Measurements from ENCODE around the gene FAM131A. TPM values are rescaled to one million over a fixed set of nuclear protein-coding genes. Genes with fewer than 3 reads are reported as not detected.
A peak's percentile ranks its signal among the peaks of the same experiment; 100 is the strongest.

The FAM131A gene
- total and polyA plus RNA-seq, 2 donors (not counting 3 experiments of a cell fraction or from before 2014, with no cell fraction given): 19.9 to 29.9 TPM

DNA sequence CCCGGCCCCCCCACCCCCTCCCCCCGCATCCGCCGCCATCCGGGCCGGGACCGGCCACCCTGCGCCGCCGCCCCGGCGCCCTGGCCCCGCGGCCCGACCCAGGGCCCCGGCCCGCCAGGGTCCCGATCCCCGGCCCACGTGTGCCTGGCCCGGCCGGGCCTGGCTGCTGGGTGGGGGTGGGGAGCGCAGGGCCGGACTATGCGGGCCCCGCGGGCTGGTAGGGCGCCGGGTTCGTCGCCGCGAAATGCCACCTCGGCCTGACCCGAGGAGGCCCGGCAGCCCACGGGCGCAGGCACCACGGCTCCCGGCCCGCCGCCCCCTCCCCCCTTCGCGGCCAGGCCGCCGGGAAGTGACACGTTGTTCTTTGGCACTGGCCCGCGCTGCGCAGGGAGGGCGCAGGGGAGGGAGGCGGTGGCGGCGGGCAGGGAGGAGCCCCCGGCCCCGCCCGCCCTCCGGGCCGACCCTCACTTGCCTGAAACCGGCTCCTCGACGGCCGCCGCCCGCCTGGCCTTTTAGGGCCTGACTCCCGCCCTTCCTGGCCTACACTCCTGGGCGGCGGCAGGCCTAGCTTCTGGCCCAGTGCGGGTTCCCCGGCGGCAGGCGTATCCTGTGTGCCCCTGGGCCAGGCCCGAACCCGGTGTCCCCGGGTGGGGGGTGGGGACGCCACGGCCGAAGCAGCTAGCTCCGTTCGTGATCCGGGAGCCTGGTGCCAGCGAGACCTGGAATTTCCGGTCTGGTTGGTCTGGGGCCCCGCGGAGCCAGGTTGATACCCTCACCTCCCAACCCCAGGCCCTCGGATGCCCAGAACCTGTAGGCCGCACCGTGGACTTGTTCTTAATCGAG is 22.5 kb upstream of the FAM131A start:
- Histone ChIP-seq H3K27me3 (ENCODE audit: control insufficient read depth in 2 of 2, insufficient read depth in 2 of 2, low read length in 2 of 2) (no peaks in the 10 kb centered on the region), H4K20me1 (replicated peaks; ENCODE audit: control insufficient read depth, extremely low read depth, insufficient read depth, low read length) (peaks cover 3% of the 10 kb centered on the region), H3K4me1 (ENCODE audit: control insufficient read depth, extremely low read depth, insufficient read depth, low read length) (peaks cover 34% of the 10 kb centered on the region), H3K4me3 (replicated peaks in 1 of 3; ENCODE audit: insufficient read depth in 1 of 3, low read depth in 1 of 3, low read length in 3 of 3) (peak overlapping the region; percentile 36 to 84 (median 59)), H3K27ac (ENCODE audit: insufficient read depth, low read depth, low read length) (peak overlapping the region; percentile 64), H3K79me2 (ENCODE audit: control insufficient read depth, insufficient read depth, low read length) (peaks cover 49% of the 10 kb centered on the region), H3K9me1 (replicated peaks; ENCODE audit: control insufficient read depth, extremely low read depth, insufficient read depth, low read length) (no peaks in the 10 kb centered on the region), H3K9ac (replicated peaks; ENCODE audit: extremely low read depth, insufficient read depth, low read length) (peak overlapping the region; percentile 82), H3K9me3 (replicated peaks; ENCODE audit: control insufficient read depth, insufficient read depth, low read length) (no peaks in the 10 kb centered on the region), H2AFZ (ENCODE audit: low read depth, low read length) (no peak overlapping the region), H3K36me3 (ENCODE audit: control insufficient read depth in 2 of 2, extremely low read depth in 1 of 2, insufficient read depth in 2 of 2, low read length in 2 of 2) (peaks cover 9 to 11% of the 10 kb centered on the region in 2 experiments), H3K4me2 (ENCODE audit: insufficient read depth, low read length) (peak overlapping the region; percentile 25)
- TF ChIP-seq FOS (IDR thresholded peaks at IDR 0.05; ENCODE audit: borderline replicate concordance, insufficient read depth, low read length): peak; percentile 9
- TF ChIP-seq JUN (IDR thresholded peaks at IDR 0.05; ENCODE audit: borderline replicate concordance, insufficient read depth, insufficient read length, low read depth): no peak
- TF ChIP-seq POLR2AphosphoS5 (IDR thresholded peaks at IDR 0.05; ENCODE audit: insufficient read depth, low read depth, low read length): peak; percentile 91
- TF ChIP-seq POLR2A (IDR thresholded peaks at IDR 0.05; ENCODE audit: low read depth, low read length): peak; percentile 79
- DNase-seq (ENCODE audit: low read depth, low spot score): peak; percentile 81
- dilution Hi-C loops (cut with MboI; ENCODE audit: extremely low pct_ligation_motif_present, low sequenced_read_pairs) (no loop called here), intact Hi-C loops (cut with micrococcal nuclease) (loop anchor here (1.0 to 5.0 kb wide), 3 partner anchors 16 to 138 kb away; partner anchors contain the start of gene PSMD2)
- POLR2A ChIA-PET: interaction anchor here (1.0 to 1.5 kb wide), 2 partner anchors 22 to 47 kb away, joined by 3 to 5 read pairs; partner anchors contain the start of genes CLCN2, FAM131A and POLR2H
- TSS peak; percentile 50 for BruUV-seq (replicated peaks)
- FAIRE-seq: peak; percentile 68
- CTCF ChIA-PET: no interaction called here

DNA sequence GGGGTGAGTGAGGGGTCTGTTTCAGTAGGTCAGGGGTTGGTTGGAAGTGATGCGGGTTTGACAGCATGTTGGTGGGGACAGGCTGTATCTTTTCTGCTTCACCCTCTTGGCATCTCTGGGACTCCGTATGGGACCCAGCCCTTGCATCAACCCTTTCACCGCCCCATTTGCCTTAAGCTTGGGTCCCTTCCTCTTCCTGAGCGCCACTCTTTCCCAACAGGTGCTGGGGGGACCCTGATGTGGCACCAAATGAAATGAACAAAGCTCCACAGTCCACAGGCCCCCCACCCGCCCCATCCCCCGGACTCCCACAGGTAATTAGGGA is 21.9 kb upstream of the FAM131A start:
- CTCF ChIA-PET: interaction anchor here (1.1 kb wide), 1 partner anchor 10 kb away, joined by 3 read pairs; no protein-coding TSS in a partner anchor
- no peak for FAIRE-seq
- Histone ChIP-seq H2AFZ (ENCODE audit: low read depth, low read length) (no peak overlapping the region), H3K27ac (ENCODE audit: insufficient read depth, low read depth, low read length) (peak overlapping the region; percentile 64), H3K27me3 (ENCODE audit: control insufficient read depth in 2 of 2, insufficient read depth in 2 of 2, low read length in 2 of 2) (no peaks in the 10 kb centered on the region), H3K9ac (replicated peaks; ENCODE audit: extremely low read depth, insufficient read depth, low read length) (peak overlapping the region; percentile 82), H3K79me2 (ENCODE audit: control insufficient read depth, insufficient read depth, low read length) (peaks cover 53% of the 10 kb centered on the region), H3K9me3 (replicated peaks; ENCODE audit: control insufficient read depth, insufficient read depth, low read length) (no peaks in the 10 kb centered on the region), H3K4me1 (ENCODE audit: control insufficient read depth, extremely low read depth, insufficient read depth, low read length) (peaks cover 38% of the 10 kb centered on the region), H3K36me3 (ENCODE audit: control insufficient read depth in 2 of 2, extremely low read depth in 1 of 2, insufficient read depth in 2 of 2, low read length in 2 of 2) (peaks cover 11 to 12% of the 10 kb centered on the region in 2 experiments), H3K4me2 (ENCODE audit: insufficient read depth, low read length) (peak overlapping the region; percentile 25), H4K20me1 (replicated peaks; ENCODE audit: control insufficient read depth, extremely low read depth, insufficient read depth, low read length) (peaks cover 3% of the 10 kb centered on the region), H3K9me1 (replicated peaks; ENCODE audit: control insufficient read depth, extremely low read depth, insufficient read depth, low read length) (no peaks in the 10 kb centered on the region), H3K4me3 (replicated peaks in 1 of 3; ENCODE audit: insufficient read depth in 1 of 3, low read depth in 1 of 3, low read length in 3 of 3) (peak overlapping the region; percentile 36 to 84 (median 59))
- TF ChIP-seq JUN (IDR thresholded peaks at IDR 0.05; ENCODE audit: borderline replicate concordance, insufficient read depth, insufficient read length, low read depth) (no peak), EZH2 (IDR thresholded peaks at IDR 0.05; ENCODE audit: borderline replicate concordance, low read depth, low read length, severe bottlenecking) (no peak), MYC (IDR thresholded peaks at IDR 0.05; ENCODE audit: low read depth, low read length) (no peak), FOS (IDR thresholded peaks at IDR 0.05; ENCODE audit: borderline replicate concordance, insufficient read depth, low read length) (no peak), GATA2 (IDR thresholded peaks at IDR 0.05; ENCODE audit: insufficient read depth, insufficient read length, low read depth, low read length) (no peak), POLR2A (IDR thresholded peaks at IDR 0.05; ENCODE audit: low read depth, low read length) (no peak), MAX (IDR thresholded peaks at IDR 0.05; ENCODE audit: insufficient read depth, insufficient read length) (no peak), POLR2AphosphoS5 (IDR thresholded peaks at IDR 0.05; ENCODE audit: insufficient read depth, low read depth, low read length) (no peak)
- TF ChIP-seq, protein P1, sequence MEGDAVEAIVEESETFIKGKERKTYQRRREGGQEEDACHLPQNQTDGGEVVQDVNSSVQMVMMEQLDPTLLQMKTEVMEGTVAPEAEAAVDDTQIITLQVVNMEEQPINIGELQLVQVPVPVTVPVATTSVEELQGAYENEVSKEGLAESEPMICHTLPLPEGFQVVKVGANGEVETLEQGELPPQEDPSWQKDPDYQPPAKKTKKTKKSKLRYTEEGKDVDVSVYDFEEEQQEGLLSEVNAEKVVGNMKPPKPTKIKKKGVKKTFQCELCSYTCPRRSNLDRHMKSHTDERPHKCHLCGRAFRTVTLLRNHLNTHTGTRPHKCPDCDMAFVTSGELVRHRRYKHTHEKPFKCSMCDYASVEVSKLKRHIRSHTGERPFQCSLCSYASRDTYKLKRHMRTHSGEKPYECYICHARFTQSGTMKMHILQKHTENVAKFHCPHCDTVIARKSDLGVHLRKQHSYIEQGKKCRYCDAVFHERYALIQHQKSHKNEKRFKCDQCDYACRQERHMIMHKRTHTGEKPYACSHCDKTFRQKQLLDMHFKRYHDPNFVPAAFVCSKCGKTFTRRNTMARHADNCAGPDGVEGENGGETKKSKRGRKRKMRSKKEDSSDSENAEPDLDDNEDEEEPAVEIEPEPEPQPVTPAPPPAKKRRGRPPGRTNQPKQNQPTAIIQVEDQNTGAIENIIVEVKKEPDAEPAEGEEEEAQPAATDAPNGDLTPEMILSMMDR (IDR thresholded peaks at IDR 0.05; ENCODE audit: extremely low read depth in 1 of 2, insufficient read depth in 1 of 2, low read depth in 1 of 2, low read length in 2 of 2): no peak
- BruUV-seq (replicated peaks): no TSS peak
- DNase-seq (ENCODE audit: low read depth, low spot score): no peak
- intact Hi-C loops (cut with micrococcal nuclease) (loop anchor here (1.0 kb wide), 1 partner anchor 47 kb away; no protein-coding TSS in a partner anchor), dilution Hi-C loops (cut with MboI; ENCODE audit: extremely low pct_ligation_motif_present, low sequenced_read_pairs) (no loop called here)
- POLR2A ChIA-PET: interaction anchor here (1.0 to 1.5 kb wide), 2 partner anchors 22 to 46 kb away, joined by 3 to 5 read pairs; partner anchors contain the start of genes CLCN2, FAM131A and POLR2H

Measured in endothelial cell of umbilical vein (primary cell).